Spinal cord (tissue), 10 donors: Measurements from ENCODE around the gene GRK4. TPM values are rescaled to one million over a fixed set of nuclear protein-coding genes. Genes with fewer than 3 reads are reported as not detected.
"Not testable (repeated sequence)": the region's sequence is repeated elsewhere in the genome, so short reads cannot be mapped to it uniquely, and the experiment has no call there.

Source experiments
- DNase-seq, 6 donors: peaks; one replicate each; pipeline versions ENCODE4 v3.0.0 to v3.0.0-alpha.2; 2013 to 2015; ENCODE audit warnings: low spot score in 6 of 6, low read depth in 4 of 6
- H3K27ac ChIP-seq: one replicate; pipeline ENCODE4 v1.5.1; 2013; ENCODE audit warnings: low read depth, low read length, control low read depth
- H3K27me3 ChIP-seq: one replicate; pipeline ENCODE4 v1.6.1; 2013; ENCODE audit warnings: low read length; ENCODE audit not compliant: control insufficient read depth, insufficient read depth
- H3K36me3 ChIP-seq: one replicate; pipeline ENCODE4 v1.6.1; 2013; ENCODE audit warnings: low read length; ENCODE audit not compliant: control insufficient read depth, insufficient read depth
- H3K4me1 ChIP-seq: one replicate; pipeline ENCODE4 v1.6.1; 2013; ENCODE audit warnings: low read length; ENCODE audit not compliant: control insufficient read depth, insufficient read depth
- H3K4me3 ChIP-seq: one replicate; pipeline ENCODE4 v1.5.1; 2013; ENCODE audit warnings: low read depth, low read length, control low read depth
- H3K9me3 ChIP-seq: one replicate; pipeline ENCODE4 v1.6.1; 2013; ENCODE audit warnings: low read length; ENCODE audit not compliant: control insufficient read depth, insufficient read depth
- WGBS: methylation state at CpG from one replicate; pipeline ENCODE4 v1.1.5; 2013; ENCODE audit warnings: missing lambda C conversion rate; ENCODE audit not compliant: insufficient coverage; 5-methylcytosine and 5-hydroxymethylcytosine counted together
- polyA plus RNA-seq, 2 donors: library from polyadenylated mRNA; unstranded; fragments of 120-200 nt; gene quantifications; one replicate each; pipeline ENCODE4 v1.2.1, GENCODE V29; 2013; ENCODE audit not compliant: insufficient read length in 2 of 2
- total RNA-seq, 2 donors: library from RNA; depleted of rRNA in 1 of 2; stranded (reverse); fragments of 120-200 nt in 1 of 2; fragments of >200 nt in 1 of 2; gene quantifications; one replicate each; pipeline versions ENCODE4 v1.2.3 to v1.2.4, GENCODE V29; 2013 to 2014
- donor health status: healthy.

GRK4 gene
- total and polyA plus RNA-seq, 4 donors = 14.7 to 40.8 (median 23.8) TPM

- no peak overlapping the region for H3K4me3 ChIP-seq
- DNase-seq = no peak
- H3K4me1 ChIP-seq = no peaks in the 10 kb centered on the region
- no peaks in the 10 kb centered on the region for H3K9me3 ChIP-seq
- H3K27me3 ChIP-seq = no peaks in the 10 kb centered on the region
- 97% methylated on average over 15 of the region's 19 CpGs for WGBS
- H3K36me3 ChIP-seq = peaks cover 90% of the 10 kb centered on the region
- H3K27ac ChIP-seq = no peak overlapping the region
These were observed 16.4 kb upstream of the GRK4 start for GRCh38 chr4:2946812-2947600.

DNA sequence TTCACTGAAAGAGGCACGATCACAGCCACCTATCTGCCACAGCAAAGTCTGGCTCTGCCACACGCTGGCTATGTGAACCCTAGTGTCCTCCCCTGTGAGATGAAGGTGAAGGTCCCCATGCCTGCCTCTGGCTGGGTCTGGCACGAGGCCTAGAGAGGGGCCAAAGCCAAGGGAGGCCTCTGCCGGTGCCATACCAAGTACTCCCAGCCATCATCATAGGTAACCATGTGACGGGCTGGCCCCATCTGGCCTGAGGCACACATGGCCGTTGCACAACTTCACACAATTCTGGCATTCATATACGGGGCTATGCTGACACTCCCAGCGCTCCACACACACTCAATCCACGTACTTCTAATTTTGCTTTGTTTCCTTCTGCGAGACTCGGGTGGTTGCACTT is 15.4 kb upstream of the GRK4 start:
- no peak overlapping the region for H3K4me3 ChIP-seq
- H3K36me3 ChIP-seq = peaks cover 88% of the 10 kb centered on the region
- H3K27ac ChIP-seq = no peak overlapping the region
- H3K27me3 ChIP-seq = no peaks in the 10 kb centered on the region
- DNase-seq = no peak
- H3K4me1 ChIP-seq = no peaks in the 10 kb centered on the region
- 89% methylated on average over 11 of the region's 11 CpGs for WGBS
- no peaks in the 10 kb centered on the region for H3K9me3 ChIP-seq

DNA sequence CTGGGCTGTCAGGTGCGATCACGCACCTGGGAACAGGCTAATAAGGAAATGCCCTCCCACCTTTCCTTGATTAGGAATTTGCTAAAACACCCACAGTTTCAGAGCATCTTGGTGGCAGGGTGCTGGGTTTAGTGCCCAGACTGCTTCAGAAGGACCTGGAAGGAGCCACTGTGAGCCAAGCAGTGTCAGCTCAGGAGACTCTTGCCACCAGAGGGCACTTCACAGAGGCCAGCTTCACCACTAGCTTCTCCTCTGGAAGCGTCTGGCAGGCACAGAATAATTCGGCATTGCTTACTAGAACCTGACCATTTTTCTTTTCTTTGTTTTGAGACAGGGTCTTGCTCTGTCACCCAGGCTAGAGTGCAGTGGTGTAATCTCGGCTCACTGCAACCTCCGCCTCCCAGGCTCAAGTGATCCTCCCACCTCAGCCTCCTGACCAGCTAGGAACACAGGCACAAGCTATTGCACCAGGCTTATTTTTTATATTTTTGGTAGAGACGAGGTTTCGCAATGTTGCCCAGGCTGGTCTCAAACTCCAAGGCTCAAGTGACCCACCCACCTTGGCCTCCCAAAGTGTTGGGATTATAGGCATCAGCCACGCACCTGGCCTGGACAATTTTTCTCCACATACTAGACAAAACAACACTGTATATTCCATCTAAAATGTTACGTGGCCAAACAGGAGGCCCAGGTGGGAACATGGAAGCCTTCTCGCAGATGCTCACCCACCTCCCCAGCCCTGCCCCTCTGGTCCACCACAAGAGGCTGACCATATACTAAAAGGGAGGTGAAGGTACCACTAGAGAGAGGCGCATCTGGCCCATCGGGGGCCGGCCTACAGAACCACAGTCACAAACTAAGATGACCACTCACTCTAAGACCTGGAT is 14.2 kb upstream of the GRK4 start:
- WGBS = 98% methylated on average over 7 of the region's 14 CpGs
- Histone ChIP-seq H3K36me3 (peaks cover 86% of the 10 kb centered on the region), H3K27me3 (no peaks in the 10 kb centered on the region), H3K9me3 (no peaks in the 10 kb centered on the region), H3K4me3 (no peak overlapping the region), H3K4me1 (no peaks in the 10 kb centered on the region), H3K27ac (no peak overlapping the region)
- DNase-seq = peak in 1 of 6 donors; percentile 26

- Histone ChIP-seq H3K9me3 (no peaks in the 10 kb centered on the region), H3K36me3 (peaks cover 86% of the 10 kb centered on the region), H3K4me1 (no peaks in the 10 kb centered on the region), H3K27ac (no peak overlapping the region), H3K4me3 (no peak overlapping the region), H3K27me3 (no peaks in the 10 kb centered on the region)
- WGBS = 98% methylated on average over 11 of the region's 11 CpGs
- DNase-seq = no peak
These were observed 13.6 kb upstream of the GRK4 start for GRCh38 chr4:2949782-2950125.

DNA sequence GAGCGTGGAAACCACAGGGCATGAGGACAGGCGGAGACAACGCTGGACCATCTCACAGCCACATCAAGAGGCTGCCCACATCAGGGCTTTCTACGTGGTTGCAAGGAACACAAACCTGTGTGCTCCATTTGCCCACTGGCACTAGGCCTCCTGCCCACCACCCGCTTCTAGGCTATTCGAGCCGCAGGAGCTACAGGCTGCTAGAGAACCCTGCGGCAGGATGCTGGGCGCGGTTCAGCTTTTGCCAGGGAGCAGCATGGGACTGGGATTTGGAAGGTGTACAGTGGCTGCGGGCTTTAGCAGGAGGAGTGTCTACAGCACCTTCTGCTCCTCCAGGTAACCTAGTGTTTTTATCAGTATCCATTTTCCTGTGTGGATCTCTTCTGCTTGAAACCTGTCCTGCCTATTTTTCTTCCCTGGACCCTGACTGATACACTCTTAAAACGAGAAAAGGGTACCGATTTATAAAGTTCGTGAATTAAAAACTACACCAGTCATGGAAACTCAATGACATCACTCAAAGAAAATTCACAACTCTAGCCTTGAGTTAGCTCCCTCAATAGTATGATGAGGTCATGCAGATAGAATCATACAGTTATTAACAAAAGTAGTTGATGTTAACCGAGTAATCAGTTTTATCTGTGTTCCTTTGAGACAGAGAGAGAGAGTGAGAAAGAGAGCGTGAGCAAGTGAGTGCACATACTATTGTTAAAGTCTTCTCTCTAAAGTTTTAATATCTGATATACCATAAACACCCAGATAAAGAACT is 13.0 kb upstream of the GRK4 start:
- 95% methylated on average over 9 of the region's 16 CpGs for WGBS
- DNase-seq = no peak
- Histone ChIP-seq H3K27ac (no peak overlapping the region), H3K4me3 (no peak overlapping the region), H3K9me3 (no peaks in the 10 kb centered on the region), H3K36me3 (peaks cover 87% of the 10 kb centered on the region), H3K4me1 (no peaks in the 10 kb centered on the region), H3K27me3 (no peaks in the 10 kb centered on the region)

DNA sequence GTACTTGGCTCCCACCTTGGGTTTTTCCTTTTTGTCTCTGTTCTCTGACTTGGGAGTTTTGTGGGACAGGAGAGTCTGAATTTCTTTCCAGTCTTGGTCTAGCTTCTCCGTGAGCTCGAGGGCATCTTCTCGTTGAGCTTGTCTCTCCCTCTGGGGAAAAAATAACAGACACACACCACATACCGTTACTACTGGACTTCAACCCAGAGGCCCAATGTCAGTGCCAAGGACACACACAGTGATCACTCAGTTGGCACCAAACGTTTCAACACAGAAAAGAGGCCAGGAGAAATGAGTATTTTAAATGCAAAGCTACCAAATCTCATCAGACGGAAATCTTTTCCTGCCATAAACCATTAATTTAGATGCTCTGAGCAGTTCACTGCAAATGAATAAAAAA is 9.9 kb upstream of the GRK4 start:
- H3K4me1 ChIP-seq = no peaks in the 10 kb centered on the region
- H3K9me3 ChIP-seq = no peaks in the 10 kb centered on the region
- H3K27me3 ChIP-seq = no peaks in the 10 kb centered on the region
- no peak overlapping the region for H3K4me3 ChIP-seq
- no peak for DNase-seq
- H3K27ac ChIP-seq = no peak overlapping the region
- peaks cover 73% of the 10 kb centered on the region for H3K36me3 ChIP-seq
- 100% methylated on average over 2 of the region's 6 CpGs for WGBS

GRCh38 chr4:2954358-2955185 is 8.8 kb upstream of the GRK4 start:
- Histone ChIP-seq H3K27me3 (no peaks in the 10 kb centered on the region), H3K27ac (no peak overlapping the region), H3K4me1 (no peaks in the 10 kb centered on the region), H3K4me3 (no peak overlapping the region), H3K9me3 (no peaks in the 10 kb centered on the region), H3K36me3 (peaks cover 64% of the 10 kb centered on the region)
- DNase-seq = no peak
- WGBS = 81% methylated on average over 13 of the region's 33 CpGs

DNA sequence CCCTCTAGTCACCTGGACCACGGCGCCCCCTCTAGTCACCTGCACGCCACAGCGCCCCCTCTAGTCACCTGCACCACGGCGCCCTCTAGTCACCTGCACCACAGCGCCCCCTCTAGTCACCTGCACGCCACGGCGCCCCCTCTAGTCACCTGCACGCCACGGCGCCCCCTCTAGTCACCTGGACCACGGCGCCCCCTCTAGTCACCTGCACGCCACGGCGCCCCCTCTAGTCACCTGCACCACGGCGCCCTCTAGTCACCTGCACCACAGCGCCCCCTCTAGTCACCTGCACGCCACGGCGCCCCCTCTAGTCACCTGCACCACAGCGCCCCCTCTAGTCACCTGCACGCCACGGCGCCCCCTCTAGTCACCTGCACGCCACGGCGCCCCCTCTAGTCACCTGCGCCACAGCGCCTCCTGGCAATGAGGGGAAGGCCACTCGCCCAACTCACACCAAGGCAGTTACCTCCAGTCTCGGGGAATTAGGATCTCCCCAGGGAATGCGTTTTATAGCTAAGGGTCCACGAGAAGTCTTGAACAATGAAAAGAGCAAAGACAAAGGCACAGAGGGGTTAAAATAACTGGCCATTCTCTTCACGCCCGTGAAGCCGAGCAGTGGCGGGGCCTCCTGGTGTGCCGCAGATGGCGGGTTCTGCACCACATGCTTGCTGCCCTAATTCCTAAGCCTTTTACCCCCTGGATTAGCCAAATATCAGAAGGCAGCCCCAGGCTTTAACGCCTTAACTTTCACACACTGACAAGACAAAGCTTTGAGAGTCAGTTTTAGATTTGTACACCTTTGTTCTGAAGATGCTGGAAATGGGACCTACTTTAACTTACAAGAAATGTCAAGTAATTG is 8.0 kb upstream of the GRK4 start:
- not testable (repeated sequence) for H3K27me3 ChIP-seq, H3K9me3 ChIP-seq, DNase-seq, H3K27ac ChIP-seq, H3K4me3 ChIP-seq, H3K4me1 ChIP-seq
- 83% methylated on average over 13 of the region's 44 CpGs for WGBS
- peaks cover 56% of the 10 kb centered on the region for H3K36me3 ChIP-seq
